GM12878 (cell line): ENCODE measurements around the gene DLK1. TPM values are rescaled to one million over a fixed set of nuclear protein-coding genes. Genes with fewer than 3 reads are reported as not detected.

Source experiments
- ATAC-seq: fragments of 200-7000 bp; cut with Tn5 transposase; 3 replicates; pipeline ENCODE4 v1.9.1; 2020; ENCODE audit warnings: mild to moderate bottlenecking, moderate library complexity
- BruUV-seq: library from RNA; stranded (reverse); fragments of 400-500 nt; replicated peaks from 2 replicates; lab custom pipeline; 2021; lab: Mats Ljungman, UMichigan
- CTCF ChIA-PET: fragments of 300-600 bp; sonication (Branson Sonifier 250); formaldehyde crosslinking; extraction: SDS; loops from one replicate; lab custom pipeline; 2021; ENCODE audit warnings: inconsistent platforms; lab: Yijun Ruan, JAX
- POLR2A ChIA-PET: fragments of 350-600 bp; formaldehyde crosslinking; extraction: SDS; loops from one replicate; lab custom pipeline; 2021; ENCODE audit warnings: inconsistent platforms; lab: Charles Lee
- RAD21 ChIA-PET: fragments of 300-600 bp; sonication (Branson Sonifier 250); formaldehyde crosslinking; loops from one replicate; lab custom pipeline; 2023; ENCODE audit warnings: antibody characterized with exemption; ENCODE audit not compliant: unreplicated experiment; lab: Charles Lee
- SMC1A ChIA-PET: fragments of 300-600 bp; sonication (Branson Sonifier 250); formaldehyde crosslinking; loops from one replicate; lab custom pipeline; 2023; ENCODE audit not compliant: unreplicated experiment, uncharacterized antibody; lab: Charles Lee
- DNase-seq: peaks from one replicate; pipeline ENCODE4 v3.0.0-alpha.2; 2011; ENCODE audit warnings: low read depth, low spot score
- FAIRE-seq: peaks from 3 replicates; lab custom pipeline; 2011; peaks lifted over from hg19 to GRCh38; lab: Jason Lieb, UNC
- H2AFZ ChIP-seq: 2 replicates; pipeline ENCODE4 v1.6.0; 2011; ENCODE audit warnings: low read depth, low read length, control low read depth; ENCODE audit not compliant: control insufficient read depth
- H3K27ac ChIP-seq: 2 replicates; pipeline ENCODE4 v1.5.1; 2011; ENCODE audit warnings: control low read depth; ENCODE audit not compliant: control insufficient read depth, insufficient read depth
- H3K27me3 ChIP-seq, 2 experiments: replicated peaks in 1 of 2; 2 replicates each; pipeline versions ENCODE4 v1.6.0 to v1.6.1; 2011; ENCODE audit warnings: low read length in 1 of 2; ENCODE audit not compliant: control insufficient read depth in 2 of 2, insufficient read depth in 2 of 2
- H3K36me3 ChIP-seq, 2 experiments: 2 replicates each; pipeline ENCODE4 v1.5.1; 2011; ENCODE audit warnings: low read length in 1 of 2; ENCODE audit not compliant: control insufficient read depth in 2 of 2, insufficient read depth in 2 of 2
- H3K4me1 ChIP-seq: 2 replicates; pipeline ENCODE4 v1.6.1; 2011; ENCODE audit warnings: mild to moderate bottlenecking, low read length, moderate library complexity, mixed read lengths; ENCODE audit not compliant: control insufficient read depth, insufficient read depth
- H3K4me2 ChIP-seq: 2 replicates; pipeline ENCODE4 v1.6.0; 2011; ENCODE audit warnings: control low read depth; ENCODE audit not compliant: control insufficient read depth, insufficient read depth
- H3K4me3 ChIP-seq: fragments of 200-600 bp; sonication (generic); 2 replicates; pipeline ENCODE4 v1.5.1; 2016
- H3K79me2 ChIP-seq: 2 replicates; pipeline ENCODE4 v1.6.0; 2011; ENCODE audit warnings: low read length; ENCODE audit not compliant: control insufficient read depth, insufficient read depth
- H3K9ac ChIP-seq: 2 replicates; pipeline ENCODE4 v1.8.0; 2011; ENCODE audit warnings: low read length, control low read depth, mixed read lengths; ENCODE audit not compliant: control insufficient read depth, insufficient read depth
- H3K9me3 ChIP-seq: replicated peaks from 3 replicates; pipeline ENCODE4 v1.5.1; 2011; ENCODE audit warnings: mild to moderate bottlenecking, low read length; ENCODE audit not compliant: control insufficient read depth, insufficient read depth
- H4K20me1 ChIP-seq: 2 replicates; pipeline ENCODE4 v1.6.0; 2011; ENCODE audit not compliant: control insufficient read depth, insufficient read depth
- BHLHE40 ChIP-seq, 2 experiments: fragments of 450-650 bp in 1 of 2; IDR thresholded peaks; 2 replicates each; pipeline ENCODE4 v1.6.1; 2011 to 2017; ENCODE audit warnings: low read depth in 2 of 2, borderline replicate concordance in 1 of 2, improper control_type of control experiment in 1 of 2, low read length in 1 of 2, mild to moderate bottlenecking in 1 of 2
- CBX5 ChIP-seq: sonication (generic); IDR thresholded peaks from 2 replicates; pipeline ENCODE4 v1.6.1; 2016; ENCODE audit warnings: low read depth, moderate library complexity, mild to moderate bottlenecking, inconsistent platforms
- GATAD2B ChIP-seq: fragments of 450-650 bp; conservative IDR thresholded peaks from 2 replicates; pipeline ENCODE4 v1.6.1; 2017; ENCODE audit warnings: low read depth, mild to moderate bottlenecking, moderate library complexity
- IKZF2 ChIP-seq, 2 experiments: fragments of 450-650 bp; IDR thresholded peaks; 2 replicates each; pipeline ENCODE4 v1.6.1; 2017; ENCODE audit warnings: mild to moderate bottlenecking in 2 of 2, moderate library complexity in 2 of 2
- TBL1XR1 ChIP-seq: IDR thresholded peaks from 2 replicates; pipeline ENCODE4 v1.6.1; 2012; ENCODE audit warnings: low read depth, low read length, improper control_type of control experiment
- ZNF207 ChIP-seq: fragments of 450-650 bp; IDR thresholded peaks from 2 replicates; pipeline ENCODE4 v1.6.1; 2014; ENCODE audit warnings: antibody characterized with exemption, mild to moderate bottlenecking, borderline replicate concordance
- ZNF217 ChIP-seq: fragments of 450-650 bp; IDR thresholded peaks from 2 replicates; pipeline ENCODE4 v1.6.1; 2017; ENCODE audit warnings: antibody characterized with exemption, mild to moderate bottlenecking
- WGBS: methylation state at CpG from one replicate; pipeline ENCODE4 v1.1.6; 2016; ENCODE audit warnings: low lambda C conversion rate; ENCODE audit not compliant: insufficient replicate concordance, insufficient coverage; ENCODE audit errors: missing lambda C conversion rate; 5-methylcytosine and 5-hydroxymethylcytosine counted together
- in situ Hi-C: fragments of 300-500 bp; cut with MboI; formaldehyde crosslinking; loops from 9 replicates; pipeline ENCODE4 v1.14.3; 2018; ENCODE audit warnings: mixed read lengths
- intact Hi-C: fragments of 100-400 bp; cut with micrococcal nuclease; formaldehyde crosslinking; loops from one replicate; pipeline ENCODE4 v1.14.2; 2022; ENCODE audit not compliant: unreplicated experiment
- polyA plus RNA-seq, 11 experiments: library from polyadenylated mRNA; depleted of rRNA in 4 of 11; unstranded in 6 of 11; stranded (reverse) in 5 of 11; fragments of >200 nt; fragmentation: Nextera tagmentation in 4 of 11; fragmentation: Illumina TruSeq in 1 of 11; extraction: Ambion mirVana in 4 of 11; extraction: Trizol in 1 of 11; gene quantifications; 1 replicate in 1 of 11; 2 replicates in 10 of 11; pipeline versions ENCODE4 v1.2.1 to v1.2.3, GENCODE V29; 2011 to 2016; ENCODE audit warnings: inconsistent platforms in 2 of 11, missing spikeins in 2 of 11, low read depth in 1 of 11
- total RNA-seq, 4 experiments: library from RNA; depleted of rRNA in 3 of 4; stranded (reverse); fragments of >200 nt in 3 of 4; fragmentation: Illumina TruSeq in 1 of 4; extraction: Trizol in 1 of 4; gene quantifications; 2 replicates each; pipeline versions ENCODE4 v1.2.1 to v1.2.3, GENCODE V29; 2013 to 2021
- TF ChIP-seq, protein P1 (sequence below): fragments of 450-650 bp; IDR thresholded peaks from 2 replicates; pipeline ENCODE4 v1.6.1; 2018; ENCODE audit warnings: borderline replicate concordance, mild to moderate bottlenecking; ENCODE audit not compliant: partially characterized antibody
- TF ChIP-seq, protein P2 (sequence below): fragments of 450-650 bp; IDR thresholded peaks from 2 replicates; pipeline ENCODE4 v1.6.1; 2016; ENCODE audit warnings: mild to moderate bottlenecking
- TF ChIP-seq, protein P3 (sequence below): IDR thresholded peaks from 2 replicates; pipeline ENCODE4 v1.6.1; 2011; ENCODE audit warnings: mild to moderate bottlenecking, low read depth, low read length, moderate library complexity; ENCODE audit not compliant: insufficient replicate concordance

Gene DLK1
- total and polyA plus RNA-seq, 10 of the 15 experiments (the other 5 are each of a cell fraction or from before 2014, with no cell fraction given), result 0.87 TPM; not detected in 9

GRCh38 chr14:100715803-100716202 is 10.9 kb upstream of the DLK1 start:
- Histone ChIP-seq H4K20me1 (no peaks in the 10 kb centered on the region), H3K36me3 (no peaks in the 10 kb centered on the region), H3K27me3 (peaks cover 0 to 9% of the 10 kb centered on the region in 2 experiments; a peak in 2 of 4 replicates), H3K4me2 (no peak overlapping the region), H3K27ac (no peak overlapping the region), H3K9me3 (no peaks in the 10 kb centered on the region), H3K4me1 (no peaks in the 10 kb centered on the region), H3K9ac (no peak overlapping the region), H3K4me3 (no peak overlapping the region), H3K79me2 (no peaks in the 10 kb centered on the region), H2AFZ (no peak overlapping the region)
- BruUV-seq, result no TSS peak
- ChIA-PET SMC1A (no interaction called here), POLR2A (no interaction called here), CTCF (no interaction called here), RAD21 (no interaction called here)
- DNase-seq (no peak), FAIRE-seq (no peak), ATAC-seq (no peak)
- in situ Hi-C loops, result no loop called here
- TF ChIP-seq IKZF2 (IDR thresholded peaks at IDR 0.05), result no peak
- intact Hi-C loops, result no loop called here
- WGBS, result 0% methylated on average over 2 of the region's 2 CpGs

DNA sequence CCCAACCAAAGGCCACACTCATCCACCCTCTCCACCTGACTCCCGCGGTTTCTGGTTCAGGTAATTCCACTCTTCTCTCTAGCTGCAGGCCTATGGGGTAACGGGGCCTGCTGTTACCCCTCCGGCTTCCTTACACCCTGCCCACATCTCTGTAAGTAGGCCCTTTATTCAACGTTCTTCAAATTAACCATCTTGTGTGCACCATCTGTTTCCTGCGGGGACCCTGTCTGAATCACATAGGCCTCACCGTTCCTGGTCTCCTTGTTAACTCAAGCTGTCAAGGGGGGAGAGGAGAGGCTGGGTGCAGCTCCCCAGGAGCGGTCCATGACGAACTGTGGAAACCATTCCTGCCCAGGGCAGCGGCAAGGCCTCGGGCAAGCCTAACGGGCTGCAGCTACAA is 9.3 kb upstream of the DLK1 start:
- H3K4me2 ChIP-seq, result no peak overlapping the region
- H2AFZ ChIP-seq, result no peak overlapping the region
- WGBS, result 16% methylated on average over 12 of the region's 12 CpGs
- no peaks in the 10 kb centered on the region for H3K79me2 ChIP-seq
- BruUV-seq, result no TSS peak
- POLR2A ChIA-PET, result no interaction called here
- no peak overlapping the region for H3K4me3 ChIP-seq
- CTCF ChIA-PET, result interaction anchor here (1.0 kb wide), 1 partner anchor 15 kb away, joined by 3 read pairs; no protein-coding TSS in a partner anchor
- H3K4me1 ChIP-seq, result no peaks in the 10 kb centered on the region
- RAD21 ChIA-PET, result no interaction called here
- ATAC-seq (no peak), FAIRE-seq (no peak), DNase-seq (no peak)
- H3K9ac ChIP-seq, result no peak overlapping the region
- no peaks in the 10 kb centered on the region for H4K20me1 ChIP-seq
- SMC1A ChIA-PET, result no interaction called here
- no peaks in the 10 kb centered on the region for H3K36me3 ChIP-seq
- peaks cover 0 to 9% of the 10 kb centered on the region in 2 experiments; a peak in 2 of 4 replicates for H3K27me3 ChIP-seq
- H3K27ac ChIP-seq, result no peak overlapping the region
- in situ Hi-C loops (no loop called here), intact Hi-C loops (no loop called here)
- no peaks in the 10 kb centered on the region for H3K9me3 ChIP-seq
- TF ChIP-seq, protein P1, sequence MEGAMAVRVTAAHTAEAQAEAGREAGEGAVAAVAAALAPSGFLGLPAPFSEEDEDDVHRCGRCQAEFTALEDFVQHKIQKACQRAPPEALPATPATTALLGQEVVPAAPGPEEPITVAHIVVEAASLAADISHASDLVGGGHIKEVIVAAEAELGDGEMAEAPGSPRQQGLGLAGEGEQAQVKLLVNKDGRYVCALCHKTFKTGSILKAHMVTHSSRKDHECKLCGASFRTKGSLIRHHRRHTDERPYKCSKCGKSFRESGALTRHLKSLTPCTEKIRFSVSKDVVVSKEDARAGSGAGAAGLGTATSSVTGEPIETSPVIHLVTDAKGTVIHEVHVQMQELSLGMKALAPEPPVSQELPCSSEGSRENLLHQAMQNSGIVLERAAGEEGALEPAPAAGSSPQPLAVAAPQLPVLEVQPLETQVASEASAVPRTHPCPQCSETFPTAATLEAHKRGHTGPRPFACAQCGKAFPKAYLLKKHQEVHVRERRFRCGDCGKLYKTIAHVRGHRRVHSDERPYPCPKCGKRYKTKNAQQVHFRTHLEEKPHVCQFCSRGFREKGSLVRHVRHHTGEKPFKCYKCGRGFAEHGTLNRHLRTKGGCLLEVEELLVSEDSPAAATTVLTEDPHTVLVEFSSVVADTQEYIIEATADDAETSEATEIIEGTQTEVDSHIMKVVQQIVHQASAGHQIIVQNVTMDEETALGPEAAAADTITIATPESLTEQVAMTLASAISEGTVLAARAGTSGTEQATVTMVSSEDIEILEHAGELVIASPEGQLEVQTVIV, result no peak
- TF ChIP-seq CBX5 (no peak), ZNF207 (no peak), TBL1XR1 (no peak), ZNF217 (no peak), BHLHE40 (IDR thresholded peaks at IDR 0.05; ENCODE audit: borderline replicate concordance in 1 of 2, low read depth in 2 of 2, low read length in 1 of 2) (no peak), GATAD2B (no peak)
- TF ChIP-seq, protein P2, sequence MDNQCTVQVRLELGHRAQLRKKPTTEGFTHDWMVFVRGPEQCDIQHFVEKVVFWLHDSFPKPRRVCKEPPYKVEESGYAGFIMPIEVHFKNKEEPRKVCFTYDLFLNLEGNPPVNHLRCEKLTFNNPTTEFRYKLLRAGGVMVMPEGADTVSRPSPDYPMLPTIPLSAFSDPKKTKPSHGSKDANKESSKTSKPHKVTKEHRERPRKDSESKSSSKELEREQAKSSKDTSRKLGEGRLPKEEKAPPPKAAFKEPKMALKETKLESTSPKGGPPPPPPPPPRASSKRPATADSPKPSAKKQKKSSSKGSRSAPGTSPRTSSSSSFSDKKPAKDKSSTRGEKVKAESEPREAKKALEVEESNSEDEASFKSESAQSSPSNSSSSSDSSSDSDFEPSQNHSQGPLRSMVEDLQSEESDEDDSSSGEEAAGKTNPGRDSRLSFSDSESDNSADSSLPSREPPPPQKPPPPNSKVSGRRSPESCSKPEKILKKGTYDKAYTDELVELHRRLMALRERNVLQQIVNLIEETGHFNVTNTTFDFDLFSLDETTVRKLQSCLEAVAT, result no peak
- TF ChIP-seq, protein P3, sequence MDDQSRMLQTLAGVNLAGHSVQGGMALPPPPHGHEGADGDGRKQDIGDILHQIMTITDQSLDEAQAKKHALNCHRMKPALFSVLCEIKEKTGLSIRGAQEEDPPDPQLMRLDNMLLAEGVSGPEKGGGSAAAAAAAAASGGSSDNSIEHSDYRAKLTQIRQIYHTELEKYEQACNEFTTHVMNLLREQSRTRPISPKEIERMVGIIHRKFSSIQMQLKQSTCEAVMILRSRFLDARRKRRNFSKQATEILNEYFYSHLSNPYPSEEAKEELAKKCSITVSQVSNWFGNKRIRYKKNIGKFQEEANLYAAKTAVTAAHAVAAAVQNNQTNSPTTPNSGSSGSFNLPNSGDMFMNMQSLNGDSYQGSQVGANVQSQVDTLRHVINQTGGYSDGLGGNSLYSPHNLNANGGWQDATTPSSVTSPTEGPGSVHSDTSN, result no peak
